Suprapubic skin (tissue), 4 donors: ENCODE data around the gene ISYNA1. TPM values are rescaled to one million over a fixed set of nuclear protein-coding genes. Genes with fewer than 3 reads are reported as not detected.

Experiments
- DNase-seq, 2 donors: peaks; one replicate each; pipeline ENCODE4 v3.0.0-alpha.2; 2019; ENCODE audit warnings: low spot score in 2 of 2
- H3K27ac ChIP-seq: fragments of 200-600 bp; sonication (generic); one replicate; pipeline ENCODE4 v1.5.1; 2019
- H3K27me3 ChIP-seq: fragments of 200-600 bp; sonication (generic); one replicate; pipeline ENCODE4 v1.5.1; 2019
- H3K36me3 ChIP-seq: fragments of 200-600 bp; sonication (generic); one replicate; pipeline ENCODE4 v1.5.1; 2019
- H3K4me1 ChIP-seq: fragments of 200-600 bp; sonication (generic); one replicate; pipeline ENCODE4 v1.5.1; 2019
- H3K4me3 ChIP-seq: fragments of 200-600 bp; sonication (generic); one replicate; pipeline ENCODE4 v1.5.1; 2019; ENCODE audit warnings: mild to moderate bottlenecking
- H3K9me3 ChIP-seq: fragments of 200-600 bp; sonication (generic); one replicate; pipeline ENCODE4 v1.5.1; 2019
- CTCF ChIP-seq, 2 donors: fragments of 200-600 bp in 1 of 2; fragments of 450-650 bp in 1 of 2; sonication (generic) in 1 of 2; IDR thresholded peaks; one replicate each; pipeline ENCODE4 v1.5.1; 2016 to 2019; ENCODE audit warnings: antibody characterized with exemption in 2 of 2, mild to moderate bottlenecking in 1 of 2, moderate library complexity in 1 of 2
- EP300 ChIP-seq: sonication (generic); formaldehyde crosslinking; IDR thresholded peaks from one replicate; pipeline ENCODE4 v1.6.1; 2017; ENCODE audit warnings: antibody characterized with exemption
- POLR2A ChIP-seq, 2 donors: fragments of 450-650 bp; IDR thresholded peaks; one replicate each; pipeline ENCODE4 v1.6.1; 2017; ENCODE audit warnings: antibody characterized with exemption in 2 of 2, mild to moderate bottlenecking in 2 of 2, moderate library complexity in 2 of 2
- POLR2AphosphoS5 ChIP-seq, 3 donors: sonication (generic); formaldehyde crosslinking; IDR thresholded peaks; one replicate each; pipeline ENCODE4 v1.6.1; 2017; ENCODE audit warnings: antibody characterized with exemption in 3 of 3
- WGBS: methylation state at CpG from one replicate; pipeline ENCODE4 v1.1.5; 2018; 5-methylcytosine and 5-hydroxymethylcytosine counted together
- total RNA-seq, 4 donors: library from RNA; depleted of rRNA; stranded (reverse); fragments of >200 nt; gene quantifications; one replicate each; pipeline ENCODE4 v1.1.0, GENCODE V29; 2016

Gene ISYNA1
- total RNA-seq, 4 donors from 2014 or later: 7.9 to 27.6 (median 21.0) TPM

GRCh38 chr19:18385675-18386542 is 52.0 kb downstream of the ISYNA1 start, which contains the start of gene GDF15:
Gene GDF15 (plus strand): TSS chr19:18386158. CDS start chr19:18386190, 32 bp downstream.
- H3K4me3 ChIP-seq: peak within 1 kb of the TSS; percentile 19
- H3K9me3 ChIP-seq: no peaks in the 10 kb centered on the region
- 39% methylated on average over 30 of the region's 33 CpGs for WGBS
- TF ChIP-seq EP300: no peak
- TF ChIP-seq POLR2AphosphoS5 (IDR thresholded peaks at IDR 0.05): no peak
- TF ChIP-seq POLR2A (IDR thresholded peaks at IDR 0.05): peak in 1 of 2 donors; percentile 31
- TF ChIP-seq CTCF (IDR thresholded peaks at IDR 0.05): peak in 1 of 2 donors; percentile 57
- H3K27me3 ChIP-seq: peaks cover 8% of the 10 kb centered on the region
- peak; percentile 87 for DNase-seq
- no peaks in the 10 kb centered on the region for H3K36me3 ChIP-seq
- H3K4me1 ChIP-seq: peaks cover 34% of the 10 kb centered on the region
- no peak within 1 kb of the TSS for H3K27ac ChIP-seq

GRCh38 chr19:18385359-18385674 is 52.6 kb downstream of the ISYNA1 start:
- Histone ChIP-seq H3K27ac (no peak overlapping the region), H3K9me3 (no peaks in the 10 kb centered on the region), H3K27me3 (peaks cover 8% of the 10 kb centered on the region), H3K4me3 (no peak overlapping the region), H3K36me3 (no peaks in the 10 kb centered on the region), H3K4me1 (peaks cover 40% of the 10 kb centered on the region)
- no peak for DNase-seq
- no peak for TF ChIP-seq POLR2AphosphoS5 (IDR thresholded peaks at IDR 0.05)
- no peak for TF ChIP-seq POLR2A (IDR thresholded peaks at IDR 0.05)
- no peak for TF ChIP-seq EP300
- no peak for TF ChIP-seq CTCF (IDR thresholded peaks at IDR 0.05)
- WGBS: 86% methylated on average over 3 of the region's 3 CpGs

GRCh38 chr19:18384775-18385174 is 53.2 kb downstream of the ISYNA1 start:
- TF ChIP-seq CTCF (IDR thresholded peaks at IDR 0.05): no peak
- no peak for TF ChIP-seq POLR2AphosphoS5 (IDR thresholded peaks at IDR 0.05)
- TF ChIP-seq POLR2A (IDR thresholded peaks at IDR 0.05): no peak
- H3K4me3 ChIP-seq: no peak overlapping the region
- H3K4me1 ChIP-seq: peaks cover 45% of the 10 kb centered on the region
- H3K9me3 ChIP-seq: no peaks in the 10 kb centered on the region
- 80% methylated on average over 7 of the region's 7 CpGs for WGBS
- H3K27ac ChIP-seq: no peak overlapping the region
- no peak for DNase-seq
- no peaks in the 10 kb centered on the region for H3K36me3 ChIP-seq
- H3K27me3 ChIP-seq: peaks cover 8% of the 10 kb centered on the region

Other genes with a start within 250 kb of the ISYNA1 start
- gene MPV17L2, start 244.9 kb downstream of the ISYNA1 start, total RNA-seq: 10 to 100 TPM in 3 of 4 donors, 1 to 10 TPM in 1; 4.8 to 27.2 (median 14.7) TPM
- 1 to 10 TPM; 1.9 to 5.3 (median 1.9) TPM for gene RAB3A, start 234.1 kb downstream of the ISYNA1 start, total RNA-seq
- gene PDE4C, start 211.7 kb downstream of the ISYNA1 start, total RNA-seq: 1 to 10 TPM in 1 of 4 donors, under 1 TPM in 1, not detected in 2; 0.47 to 2.0 TPM
- 10 to 100 TPM in 3 of 4 donors, 1 to 10 TPM in 1; 8.1 to 27.6 (median 13.6) TPM for gene IQCN, start 163.7 kb downstream of the ISYNA1 start, total RNA-seq
- gene JUND, start 156.5 kb downstream of the ISYNA1 start, total RNA-seq: 100 to 1,000 TPM; 330 to 579 (median 396) TPM
- 100 to 1,000 TPM in 2 of 4 donors, 10 to 100 TPM in 2; 53.1 to 115 (median 103) TPM for gene LSM4, start 115.1 kb downstream of the ISYNA1 start, total RNA-seq
- gene PGPEP1, start 97.5 kb downstream of the ISYNA1 start, total RNA-seq: 1 to 10 TPM; 4.6 to 8.0 (median 7.6) TPM
- under 1 TPM in 3 of 4 donors, not detected in 1; 0.57 to 0.89 (median 0.86) TPM for gene GDF15, start 52.0 kb downstream of the ISYNA1 start, total RNA-seq
- gene LRRC25, start 40.5 kb downstream of the ISYNA1 start, total RNA-seq: under 1 TPM in 3 of 4 donors, not detected in 1; 0.59 to 0.79 (median 0.73) TPM
- 10 to 100 TPM; 18.1 to 30.5 (median 27.4) TPM for gene SSBP4, start 18.7 kb downstream of the ISYNA1 start, total RNA-seq
- 10 to 100 TPM; 27.0 to 59.5 (median 36.9) TPM for gene ELL, start 83.9 kb upstream of the ISYNA1 start, total RNA-seq
- 100 to 1,000 TPM; 194 to 217 (median 203) TPM for gene FKBP8, start 105.4 kb upstream of the ISYNA1 start, total RNA-seq
- gene KXD1, start 119.7 kb upstream of the ISYNA1 start, total RNA-seq: 100 to 1,000 TPM in 1 of 4 donors, 10 to 100 TPM in 3; 72.4 to 107 (median 89.4) TPM
- 1,000 to 10,000 TPM in 1 of 4 donors, 100 to 1,000 TPM in 3; 405 to 1,087 (median 865) TPM for gene UBA52, start 133.7 kb upstream of the ISYNA1 start, total RNA-seq
- 10 to 100 TPM; 77.0 to 86.7 (median 82.6) TPM for gene REX1BD, start 150.7 kb upstream of the ISYNA1 start, total RNA-seq
- gene CRLF1, start 168.7 kb upstream of the ISYNA1 start, total RNA-seq: 10 to 100 TPM; 21.2 to 65.5 (median 47.9) TPM
- gene TMEM59L, start 174.7 kb upstream of the ISYNA1 start, total RNA-seq: 1 to 10 TPM in 2 of 4 donors, under 1 TPM in 2; 0.49 to 1.4 (median 0.97) TPM
- 10 to 100 TPM in 2 of 4 donors, 1 to 10 TPM in 2; 6.9 to 26.5 (median 11.5) TPM for gene KLHL26, start 198.9 kb upstream of the ISYNA1 start, total RNA-seq
- gene CRTC1, start 245.5 kb upstream of the ISYNA1 start, total RNA-seq: 1 to 10 TPM; 4.1 to 6.3 (median 4.7) TPM